H1 (cell line): Measurements from ENCODE around the gene PCGF3. TPM values are rescaled to one million over a fixed set of nuclear protein-coding genes. Genes with fewer than 3 reads are reported as not detected.

Experiments
- CTCF ChIA-PET: fragments of 300-600 bp; sonication (Branson Sonifier 250); formaldehyde crosslinking; loops from one replicate; lab custom pipeline; 2021; ENCODE audit not compliant: partially characterized antibody; lab: Charles Lee
- POLR2A ChIA-PET: fragments of 300-600 bp; sonication (Branson Sonifier 250); formaldehyde crosslinking; loops from one replicate; lab custom pipeline; 2021; ENCODE audit warnings: inconsistent platforms; ENCODE audit not compliant: partially characterized antibody; lab: Charles Lee
- DNase-seq, 2 experiments: peaks; one replicate each; pipeline versions ENCODE4 v3.0.0 to v3.0.0-alpha.2; 2010 to 2022; ENCODE audit warnings: low spot score in 2 of 2, low read depth in 1 of 2, mixed read lengths in 1 of 2
- FAIRE-seq: peaks from 2 replicates; lab custom pipeline; 2011; peaks lifted over from hg19 to GRCh38; lab: Jason Lieb, UNC
- H2AFZ ChIP-seq: 2 replicates; pipeline ENCODE4 v1.8.1; 2012; ENCODE audit warnings: low read length, inconsistent platforms
- H2AK5ac ChIP-seq: 2 replicates; pipeline ENCODE4 v1.6.1; 2013; ENCODE audit warnings: low read depth, low read length
- H2BK120ac ChIP-seq: replicated peaks from 2 replicates; pipeline ENCODE3; 2013; ENCODE audit warnings: low read depth, low read length, inconsistent platforms
- H2BK12ac ChIP-seq: 2 replicates; pipeline ENCODE4 v1.6.1; 2013; ENCODE audit warnings: low read depth, low read length
- H2BK15ac ChIP-seq: 2 replicates; pipeline ENCODE4 v1.6.1; 2013; ENCODE audit warnings: low read length
- H2BK20ac ChIP-seq: 2 replicates; pipeline ENCODE4 v1.6.1; 2013; ENCODE audit warnings: low read length
- H2BK5ac ChIP-seq: 2 replicates; pipeline ENCODE4 v1.6.1; 2013; ENCODE audit warnings: low read depth, low read length
- H3K14ac ChIP-seq: 2 replicates; pipeline ENCODE4 v1.6.1; 2013; ENCODE audit warnings: inconsistent platforms; ENCODE audit not compliant: insufficient read length
- H3K18ac ChIP-seq: 2 replicates; pipeline ENCODE4 v1.6.1; 2013; ENCODE audit warnings: low read length; ENCODE audit errors: extremely low read depth
- H3K23ac ChIP-seq: 2 replicates; pipeline ENCODE4 v1.6.1; 2013; ENCODE audit warnings: inconsistent platforms; ENCODE audit not compliant: insufficient read length
- H3K23me2 ChIP-seq: 2 replicates; pipeline ENCODE4 v1.6.1; 2013; ENCODE audit warnings: low read depth, low read length
- H3K27ac ChIP-seq: 2 replicates; pipeline ENCODE4 v1.6.1; 2011; ENCODE audit warnings: low read depth, low read length, inconsistent platforms
- H3K27me3 ChIP-seq, 4 experiments: replicated peaks in 1 of 4; 1 replicate in 1 of 4; 2 replicates in 3 of 4; pipeline versions ENCODE4 v1.6.1 to v1.8.1; 2011 to 2013; ENCODE audit warnings: low read length in 3 of 4, mild to moderate bottlenecking in 3 of 4, inconsistent platforms in 2 of 4, mixed read lengths in 2 of 4, moderate library complexity in 1 of 4; ENCODE audit not compliant: control insufficient read depth in 3 of 4, insufficient read depth in 3 of 4; ENCODE audit errors: extremely low read depth in 1 of 4
- H3K36me3 ChIP-seq, 4 experiments: 2 replicates each; pipeline versions ENCODE4 v1.6.1 to v1.8.1; 2011 to 2013; ENCODE audit warnings: mild to moderate bottlenecking in 4 of 4, low read length in 3 of 4, moderate library complexity in 2 of 4, control low read depth in 1 of 4, inconsistent platforms in 1 of 4; ENCODE audit not compliant: insufficient read depth in 4 of 4, control insufficient read depth in 2 of 4
- H3K4ac ChIP-seq: replicated peaks from 2 replicates; pipeline ENCODE3; 2013; ENCODE audit warnings: low read length, low read depth, mixed read lengths, inconsistent platforms; ENCODE audit not compliant: insufficient read length
- H3K4me1 ChIP-seq, 4 experiments: replicated peaks in 1 of 4; 1 replicate in 1 of 4; 2 replicates in 3 of 4; pipeline versions ENCODE4 v1.6.1 to v1.8.1; 2011 to 2013; ENCODE audit warnings: low read length in 3 of 4, inconsistent platforms in 2 of 4, mixed read lengths in 1 of 4; ENCODE audit not compliant: insufficient read depth in 4 of 4, control insufficient read depth in 3 of 4
- H3K4me2 ChIP-seq, 2 experiments: 2 replicates each; pipeline versions ENCODE4 v1.6.1 to v1.8.1; 2011 to 2013; ENCODE audit warnings: low read depth in 2 of 2, low read length in 2 of 2, control low read depth in 1 of 2, inconsistent platforms in 1 of 2, mild to moderate bottlenecking in 1 of 2; ENCODE audit not compliant: insufficient read depth in 1 of 2
- H3K4me3 ChIP-seq, 4 experiments: fragments of 200-600, 300-600 bp in 1 of 4; sonication (generic), shearing (Covaris generic), sonication (Bioruptor Twin) in 1 of 4; 2 replicates each; pipeline versions ENCODE4 v1.5.1 to v1.8.1; 2011 to 2016; ENCODE audit warnings: low read length in 4 of 4, low read depth in 3 of 4, control low read depth in 2 of 4, inconsistent platforms in 2 of 4, mild to moderate bottlenecking in 2 of 4, mixed read lengths in 1 of 4, moderate library complexity in 1 of 4; ENCODE audit not compliant: insufficient read depth in 2 of 4; ENCODE audit errors: extremely low read depth in 1 of 4
- H3K56ac ChIP-seq: replicated peaks from 2 replicates; pipeline ENCODE3; 2013; ENCODE audit warnings: low read depth, mild to moderate bottlenecking, mixed read lengths, low read length, inconsistent platforms; ENCODE audit not compliant: insufficient read length
- H3K79me1 ChIP-seq: 2 replicates; pipeline ENCODE4 v1.6.1; 2013; ENCODE audit warnings: low read depth, low read length, control low read depth
- H3K79me2 ChIP-seq, 2 experiments: 2 replicates each; pipeline versions ENCODE4 v1.6.1 to v1.8.1; 2012 to 2013; ENCODE audit warnings: low read length in 2 of 2, mild to moderate bottlenecking in 2 of 2, inconsistent platforms in 1 of 2; ENCODE audit not compliant: insufficient read depth in 2 of 2, control insufficient read depth in 1 of 2
- H3K9ac ChIP-seq, 4 experiments: replicated peaks in 1 of 4; 1 replicate in 1 of 4; 2 replicates in 3 of 4; pipeline versions ENCODE4 v1.6.1 to v1.8.1; 2011 to 2013; ENCODE audit warnings: low read depth in 3 of 4, low read length in 3 of 4, control low read depth in 2 of 4, mild to moderate bottlenecking in 2 of 4, moderate library complexity in 2 of 4, inconsistent platforms in 1 of 4; ENCODE audit errors: extremely low read depth in 1 of 4
- H3K9me3 ChIP-seq, 2 experiments: 2 replicates each; pipeline versions ENCODE4 v1.6.1 to v1.8.1; 2012 to 2013; ENCODE audit warnings: mild to moderate bottlenecking in 2 of 2, moderate library complexity in 2 of 2, control low read depth in 1 of 2, inconsistent platforms in 1 of 2, low read depth in 1 of 2, low read length in 1 of 2, mixed read lengths in 1 of 2; ENCODE audit not compliant: insufficient read depth in 2 of 2
- H4K20me1 ChIP-seq, 2 experiments: replicated peaks in 1 of 2; 2 replicates each; pipeline versions ENCODE3 to v1.8.1; 2011 to 2013; ENCODE audit warnings: inconsistent platforms in 2 of 2, low read length in 2 of 2, mild to moderate bottlenecking in 1 of 2; ENCODE audit not compliant: insufficient read depth in 2 of 2, control insufficient read depth in 1 of 2
- H4K5ac ChIP-seq: 2 replicates; pipeline ENCODE4 v1.6.1; 2013; ENCODE audit warnings: low read length, low read depth, mixed read lengths, inconsistent platforms; ENCODE audit not compliant: insufficient read length
- H4K8ac ChIP-seq: 2 replicates; pipeline ENCODE4 v1.8.0; 2013; ENCODE audit warnings: mild to moderate bottlenecking, moderate library complexity, low read length, inconsistent platforms; ENCODE audit not compliant: insufficient read depth; ENCODE audit errors: extremely low read depth
- H4K91ac ChIP-seq: replicated peaks from 2 replicates; pipeline ENCODE3; 2013; ENCODE audit warnings: low read length, mixed read lengths, inconsistent platforms; ENCODE audit not compliant: insufficient read length
- BCL11A ChIP-seq, 2 experiments: IDR thresholded peaks; one replicate each; pipeline ENCODE4 v1.6.1; 2011; ENCODE audit warnings: low read depth in 2 of 2, low read length in 2 of 2, mild to moderate bottlenecking in 2 of 2
- EGR1 ChIP-seq: IDR thresholded peaks from 2 replicates; pipeline ENCODE4 v1.6.1; 2011; ENCODE audit warnings: low read depth, low read length, borderline replicate concordance
- HDAC2 ChIP-seq, 2 experiments: fragments of 300-600 bp in 1 of 2; sonication (generic) in 1 of 2; IDR thresholded peaks; 2 replicates each; pipeline ENCODE4 v1.6.1; 2011 to 2012; ENCODE audit warnings: low read depth in 2 of 2, low read length in 2 of 2, mild to moderate bottlenecking in 2 of 2, moderate library complexity in 2 of 2, borderline replicate concordance in 1 of 2, inconsistent platforms in 1 of 2
- JUND ChIP-seq: IDR thresholded peaks from 2 replicates; pipeline ENCODE4 v1.6.1; 2011; ENCODE audit warnings: mild to moderate bottlenecking, improper control_type of control experiment, low read length
- POLR2A ChIP-seq, 2 experiments: IDR thresholded peaks; 1 replicate in 1 of 2; 2 replicates in 1 of 2; pipeline ENCODE4 v1.6.1; 2011; ENCODE audit warnings: low read depth in 2 of 2, low read length in 2 of 2, mild to moderate bottlenecking in 2 of 2; ENCODE audit errors: control extremely low read depth in 1 of 2
- RBBP5 ChIP-seq: IDR thresholded peaks from 2 replicates; pipeline ENCODE4 v1.7.1; 2012; ENCODE audit warnings: low read depth, mild to moderate bottlenecking, inconsistent platforms, low read length, moderate library complexity, borderline replicate concordance
- RFX5 ChIP-seq: IDR thresholded peaks from 2 replicates; pipeline ENCODE4 v1.6.1; 2011; ENCODE audit warnings: low read depth, low read length, improper control_type of control experiment, borderline replicate concordance
- RXRA ChIP-seq: IDR thresholded peaks from 2 replicates; pipeline ENCODE4 v1.6.1; 2011; ENCODE audit warnings: low read depth, mild to moderate bottlenecking, low read length, moderate library complexity; ENCODE audit not compliant: insufficient read depth
- SP1 ChIP-seq: IDR thresholded peaks from 2 replicates; pipeline ENCODE4 v1.6.1; 2011; ENCODE audit warnings: low read depth, low read length
- USF2 ChIP-seq: IDR thresholded peaks from 2 replicates; pipeline ENCODE4 v1.6.1; 2011; ENCODE audit warnings: low read length, improper control_type of control experiment
- YY1 ChIP-seq: IDR thresholded peaks from 2 replicates; pipeline ENCODE4 v1.6.1; 2011; ENCODE audit warnings: low read depth, mild to moderate bottlenecking, low read length
- whole genome bisulfite sequencing, 2 experiments: shearing (Covaris generic) in 1 of 2; methylation state at CpG; one replicate each; pipeline versions ENCODE4 v1.1.6 to v1.1.7; 2013 to 2015; ENCODE audit warnings: low lambda C conversion rate in 2 of 2, mixed read lengths in 2 of 2, inconsistent platforms in 1 of 2, low coverage in 1 of 2, missing lambda C conversion rate in 1 of 2; ENCODE audit not compliant: insufficient replicate concordance in 2 of 2, insufficient coverage in 1 of 2, insufficient read length in 1 of 2; ENCODE audit errors: extremely low coverage in 1 of 2, missing lambda C conversion rate in 1 of 2; 5-methylcytosine and 5-hydroxymethylcytosine counted together
- polyA plus RNA-seq, 7 experiments: library from polyadenylated mRNA; depleted of rRNA in 3 of 7; stranded (reverse) in 5 of 7; unstranded in 2 of 7; fragments of >200 nt in 5 of 7; fragments of 200-250 nt in 2 of 7; gene quantifications; 1 replicate in 5 of 7; 2 replicates in 1 of 7; 4 replicates in 1 of 7; pipeline versions ENCODE4 v1.2.1 to v1.2.3, GENCODE V29; 2011 to 2013; ENCODE audit warnings: missing spikeins in 2 of 7, mixed read lengths in 2 of 7
- total RNA-seq: library from RNA; stranded (reverse); fragmentation: NEBNext Ultra II Directional; extraction: Animal tissue kit (Norgen Biotek cat#: 25700); gene quantifications from 2 replicates; pipeline ENCODE4 v1.2.1, GENCODE V29; 2021

The PCGF3 gene
- total and polyA plus RNA-seq, 2 of the 8 experiments (the other 6 are each of a cell fraction or from before 2014, with no cell fraction given): 52.7 to 52.9 TPM

GRCh38 chr4:723751-724530 lies 18.3 kb downstream of the PCGF3 start:
- Histone ChIP-seq H2BK5ac (no peak overlapping the region; the same call in 1 of the 2 replicates), H3K4me3 (no peak overlapping the region), H3K79me1 (peaks cover 29% of the 10 kb centered on the region), H3K4ac (no peak overlapping the region), H3K56ac (no peak overlapping the region), H3K27ac (no peak overlapping the region), H2AK5ac (no peak overlapping the region), H3K18ac (no peak overlapping the region), H3K9ac (no peak overlapping the region), H4K8ac (peak overlapping the region; percentile 35; the same call in 1 of the 2 replicates), H3K23ac (no peak overlapping the region), H3K79me2 (peaks cover 3 to 75% of the 10 kb centered on the region in 2 experiments; a peak in 3 of 4 replicates), H3K4me1 (no peaks in the 10 kb centered on the region), H4K5ac (no peak overlapping the region), H2BK120ac (no peak overlapping the region), H3K14ac (no peak overlapping the region), H4K20me1 (peaks cover 31 to 45% of the 10 kb centered on the region in 2 experiments), H2AFZ (no peak overlapping the region), H3K23me2 (no peaks in the 10 kb centered on the region), H4K91ac (no peak overlapping the region), H2BK20ac (no peak overlapping the region), H3K9me3 (no peaks in the 10 kb centered on the region), H3K27me3 (no peaks in the 10 kb centered on the region), H3K4me2 (no peak overlapping the region), H3K36me3 (peaks cover 0 to 9% (median 0%) of the 10 kb centered on the region in 4 experiments; a peak in 2 of 8 replicates), H2BK12ac (no peak overlapping the region), H2BK15ac (no peak overlapping the region)
- 95% methylated on average over 21 of the region's 28 CpGs; no CpG with 5 or more reads in 1 of the 2 experiments for WGBS, 2 experiments
- CTCF ChIA-PET: interaction anchor here (1.0 to 2.6 kb wide), 4 partner anchors 9 to 96 kb away, joined by 4 to 12 read pairs (median 6); no protein-coding TSS in a partner anchor
- FAIRE-seq: no peak
- POLR2A ChIA-PET: interaction anchor here (1.3 to 1.6 kb wide), 4 partner anchors 10 to 39 kb away, joined by 3 to 5 read pairs (median 3); no protein-coding TSS in a partner anchor
- no peak for DNase-seq
- no peak for TF ChIP-seq POLR2A (IDR thresholded peaks at IDR 0.05; ENCODE audit: control extremely low read depth in 1 of 2, low read depth in 2 of 2, low read length in 2 of 2)
- TF ChIP-seq EGR1: no peak
- TF ChIP-seq RXRA: no peak
- TF ChIP-seq JUND: no peak
- no peak for TF ChIP-seq USF2
- TF ChIP-seq SP1: no peak
- no peak for TF ChIP-seq BCL11A (IDR thresholded peaks at IDR 0.05; ENCODE audit: low read depth in 2 of 2, low read length in 2 of 2)
- no peak for TF ChIP-seq HDAC2 (IDR thresholded peaks at IDR 0.05; ENCODE audit: borderline replicate concordance in 1 of 2, low read depth in 2 of 2, low read length in 2 of 2)
- no peak for TF ChIP-seq YY1
- TF ChIP-seq RFX5: no peak
- TF ChIP-seq RBBP5: no peak
